H9 (cell line): ENCODE results near the gene NEURL3. TPM values are rescaled to one million over a fixed set of nuclear protein-coding genes. Genes with fewer than 3 reads are reported as not detected.

ENCODE experiments used
- DNase-seq: peaks from one replicate; pipeline ENCODE4 v3.0.0-alpha.2; 2017
- H2AFZ ChIP-seq: one replicate; pipeline ENCODE4 v1.6.1; 2013; ENCODE audit warnings: mild to moderate bottlenecking, low read length, control low read depth, moderate library complexity
- H2AK5ac ChIP-seq: 2 replicates; pipeline ENCODE4 v1.6.1; 2013; ENCODE audit warnings: low read length, control low read depth, mixed read lengths; ENCODE audit not compliant: insufficient read length
- H2BK120ac ChIP-seq: one replicate; pipeline ENCODE4 v1.6.1; 2013; ENCODE audit warnings: low read depth, mild to moderate bottlenecking, low read length, control low read depth, inconsistent platforms; ENCODE audit not compliant: poor library complexity, severe bottlenecking
- H2BK12ac ChIP-seq: 2 replicates; pipeline ENCODE4 v1.6.1; 2013; ENCODE audit warnings: low read length, control low read depth, mixed read lengths, low read depth; ENCODE audit not compliant: insufficient read length
- H2BK15ac ChIP-seq: 2 replicates; pipeline ENCODE4 v1.6.1; 2013; ENCODE audit warnings: low read depth, low read length, control low read depth
- H2BK20ac ChIP-seq: one replicate; pipeline ENCODE4 v1.6.1; 2013; ENCODE audit warnings: low read depth, mild to moderate bottlenecking, low read length, control low read depth, inconsistent platforms; ENCODE audit not compliant: poor library complexity, severe bottlenecking
- H2BK5ac ChIP-seq: 2 replicates; pipeline ENCODE4 v1.6.1; 2013; ENCODE audit warnings: low read length, control low read depth, mixed read lengths; ENCODE audit not compliant: insufficient read length
- H3K14ac ChIP-seq: 2 replicates; pipeline ENCODE4 v1.6.1; 2013; ENCODE audit warnings: low read length, control low read depth; ENCODE audit not compliant: insufficient read depth
- H3K18ac ChIP-seq: 2 replicates; pipeline ENCODE4 v1.6.1; 2013; ENCODE audit warnings: low read depth, mild to moderate bottlenecking, mixed read lengths, low read length, control low read depth; ENCODE audit not compliant: insufficient read length
- H3K23ac ChIP-seq: 2 replicates; pipeline ENCODE4 v1.6.1; 2013; ENCODE audit warnings: low read length, control low read depth, mixed read lengths, low read depth; ENCODE audit not compliant: insufficient read length
- H3K23me2 ChIP-seq: 2 replicates; pipeline ENCODE4 v1.6.1; 2013; ENCODE audit warnings: low read depth, mild to moderate bottlenecking, mixed read lengths, low read length, control low read depth; ENCODE audit not compliant: insufficient read length, poor library complexity, severe bottlenecking
- H3K27ac ChIP-seq: 2 replicates; pipeline ENCODE4 v1.5.1; 2013; ENCODE audit warnings: low read length, control low read depth, mixed read lengths, low read depth; ENCODE audit not compliant: insufficient read length
- H3K27me3 ChIP-seq: 2 replicates; pipeline ENCODE4 v1.6.1; 2013; ENCODE audit warnings: low read length, control low read depth, inconsistent platforms; ENCODE audit not compliant: insufficient read depth
- H3K4ac ChIP-seq: 2 replicates; pipeline ENCODE4 v1.6.1; 2013; ENCODE audit warnings: low read depth, mild to moderate bottlenecking, control low read depth, inconsistent platforms, low read length, moderate library complexity
- H3K4me1 ChIP-seq: 2 replicates; pipeline ENCODE4 v1.6.1; 2013; ENCODE audit warnings: low read length, control low read depth, inconsistent platforms; ENCODE audit not compliant: insufficient read depth
- H3K4me2 ChIP-seq: 2 replicates; pipeline ENCODE4 v1.6.1; 2013; ENCODE audit warnings: low read length, control low read depth, mixed read lengths; ENCODE audit not compliant: insufficient read length, insufficient read depth
- H3K56ac ChIP-seq: 2 replicates; pipeline ENCODE4 v1.6.1; 2013; ENCODE audit warnings: low read depth, mild to moderate bottlenecking, mixed read lengths, low read length, control low read depth; ENCODE audit not compliant: insufficient read length
- H3K79me1 ChIP-seq: 2 replicates; pipeline ENCODE4 v1.6.1; 2013; ENCODE audit warnings: low read depth, mild to moderate bottlenecking, moderate library complexity, low read length, control low read depth, inconsistent platforms; ENCODE audit not compliant: insufficient read depth, poor library complexity, severe bottlenecking
- H3K79me2 ChIP-seq: 2 replicates; pipeline ENCODE4 v1.6.1; 2013; ENCODE audit warnings: low read length, control low read depth, inconsistent platforms; ENCODE audit not compliant: insufficient read depth
- H3K9ac ChIP-seq: 2 replicates; pipeline ENCODE4 v1.6.1; 2013; ENCODE audit warnings: low read length, control low read depth, mixed read lengths; ENCODE audit not compliant: insufficient read length; ENCODE audit errors: extremely low read depth
- H3K9me3 ChIP-seq: one replicate; pipeline ENCODE4 v1.6.1; 2013; ENCODE audit warnings: low read depth, low read length, inconsistent platforms; ENCODE audit not compliant: control insufficient read depth
- H3T11ph ChIP-seq: one replicate; pipeline ENCODE4 v1.6.1; 2013; ENCODE audit warnings: mild to moderate bottlenecking, low read length, control low read depth, inconsistent platforms
- H4K20me1 ChIP-seq: one replicate; pipeline ENCODE4 v1.6.1; 2013; ENCODE audit not compliant: control insufficient read depth, insufficient read length, insufficient read depth
- H4K5ac ChIP-seq: 2 replicates; pipeline ENCODE4 v1.6.1; 2013; ENCODE audit warnings: low read depth, mild to moderate bottlenecking, mixed read lengths, low read length, control low read depth; ENCODE audit not compliant: insufficient read length
- H4K8ac ChIP-seq: replicated peaks from 2 replicates; pipeline ENCODE4 v1.6.1; 2013; ENCODE audit warnings: low read length, control low read depth, mixed read lengths, low read depth; ENCODE audit not compliant: insufficient read length
- H4K91ac ChIP-seq: 2 replicates; pipeline ENCODE4 v1.6.1; 2013; ENCODE audit warnings: low read depth, mild to moderate bottlenecking, moderate library complexity, mixed read lengths, low read length, control low read depth; ENCODE audit not compliant: insufficient read length
- H3K27ac Mint-ChIP-seq, 3 experiments: 2 replicates in 2 of 3; 3 replicates in 1 of 3; pipeline ENCODE4 v1.8.0; 2020 to 2021; ENCODE audit warnings: mixed read lengths in 3 of 3, mild to moderate bottlenecking in 1 of 3, moderate library complexity in 1 of 3
- H3K27me3 Mint-ChIP-seq: 2 replicates; pipeline ENCODE4 v1.8.0; 2021; ENCODE audit warnings: low read depth, mild to moderate bottlenecking, moderate library complexity, mixed read lengths
- H3K36me3 Mint-ChIP-seq, 3 experiments: 2 replicates in 2 of 3; 3 replicates in 1 of 3; pipeline ENCODE4 v1.8.0; 2020 to 2021; ENCODE audit warnings: low read depth in 3 of 3, mixed read lengths in 3 of 3; ENCODE audit not compliant: insufficient read depth in 1 of 3
- H3K4me1 Mint-ChIP-seq, 2 experiments: 2 replicates each; pipeline ENCODE4 v1.8.0; 2020; ENCODE audit warnings: mixed read lengths in 2 of 2
- H3K4me3 Mint-ChIP-seq, 2 experiments: 2 replicates in 1 of 2; 3 replicates in 1 of 2; pipeline ENCODE4 v1.8.0; 2020 to 2021; ENCODE audit warnings: mild to moderate bottlenecking in 2 of 2, mixed read lengths in 2 of 2, moderate library complexity in 1 of 2
- H3K9me3 Mint-ChIP-seq, 2 experiments: 2 replicates in 1 of 2; 3 replicates in 1 of 2; pipeline ENCODE4 v1.8.0; 2020; ENCODE audit warnings: mild to moderate bottlenecking in 2 of 2, mixed read lengths in 2 of 2, moderate library complexity in 1 of 2
- WGBS: extraction: QIAGEN DNeasy Blood & Tissue Kit; methylation state at CpG from one replicate; pipeline ENCODE4 v1.1.7; 2013; ENCODE audit warnings: missing lambda C conversion rate, low lambda C conversion rate, mixed read lengths; ENCODE audit not compliant: insufficient read length; ENCODE audit errors: extremely low coverage; 5-methylcytosine and 5-hydroxymethylcytosine counted together
- long read RNA-seq: library from polyadenylated mRNA; unstranded; transcript quantifications from one replicate; pipeline ENCODE4 v2.0.0, GENCODE V29; 2020
- total RNA-seq: library from RNA; stranded (reverse); gene quantifications from 2 replicates; pipeline ENCODE4 v1.2.1, GENCODE V29; 2021
- TF ChIP-seq, protein P1 (sequence below): fragments of 200-600 bp; sonication (generic); conservative IDR thresholded peaks from 3 replicates; pipeline ENCODE4 v1.8.0; 2021; ENCODE audit warnings: antibody characterized with exemption, mild to moderate bottlenecking

The NEURL3 gene, protein sequence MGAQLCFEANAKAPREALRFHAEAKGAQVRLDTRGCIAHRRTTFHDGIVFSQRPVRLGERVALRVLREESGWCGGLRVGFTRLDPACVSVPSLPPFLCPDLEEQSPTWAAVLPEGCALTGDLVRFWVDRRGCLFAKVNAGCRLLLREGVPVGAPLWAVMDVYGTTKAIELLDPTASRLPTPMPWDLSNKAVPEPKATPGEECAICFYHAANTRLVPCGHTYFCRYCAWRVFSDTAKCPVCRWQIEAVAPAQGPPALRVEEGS
- not detected in 2 replicates for total RNA-seq
- long read RNA-seq: 0 reads

DNA sequence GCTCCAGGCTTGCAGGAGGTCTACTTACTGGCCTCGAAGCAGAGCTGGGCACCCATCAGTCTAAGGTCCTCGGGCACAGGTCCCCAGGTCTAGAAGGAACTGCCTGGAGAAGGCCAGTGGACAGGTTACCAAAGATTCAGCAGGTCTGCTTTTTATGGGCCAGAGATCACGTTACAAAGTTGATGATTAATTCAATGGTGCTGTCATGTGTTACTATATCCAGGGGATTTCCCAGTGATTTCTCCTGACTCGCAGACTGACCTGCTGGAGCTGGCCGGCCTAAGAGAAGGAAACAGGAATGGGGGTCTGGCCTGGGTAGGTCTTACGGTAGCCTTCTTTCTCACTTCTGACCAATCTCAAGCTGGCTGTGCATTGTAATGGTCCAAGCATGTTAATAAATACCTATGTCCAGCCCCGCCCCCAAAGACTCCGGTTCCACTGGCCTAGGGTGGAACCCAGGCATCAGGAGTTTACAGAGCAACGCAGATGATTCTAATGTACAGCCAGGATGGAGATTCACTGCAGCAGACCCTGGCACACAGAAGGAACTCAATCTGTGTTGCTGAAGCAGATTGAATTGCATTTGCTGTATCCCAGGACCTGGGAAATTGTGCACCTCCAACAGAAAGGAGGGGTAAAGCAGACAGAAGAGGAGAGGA, at the start of gene NEURL3:
Gene NEURL3 (minus strand): TSS at position 127 of the 659 bp plus-strand sequence. CDS start 71 bp downstream, at position 56.
- Mint-ChIP-seq H3K4me3 (no peak within 1 kb of the TSS), H3K36me3 (no peaks in the 10 kb centered on the region; a peak in 1 of 7 replicates), H3K9me3 (no peaks in the 10 kb centered on the region; a peak in 1 of 5 replicates), H3K27ac (no peak within 1 kb of the TSS), H3K27me3 (peaks cover 25% of the 10 kb centered on the region), H3K4me1 (peaks cover 21 to 30% of the 10 kb centered on the region in 2 experiments)
- H4K20me1 ChIP-seq: no peaks in the 10 kb centered on the region
- no peak within 1 kb of the TSS for H3K56ac ChIP-seq
- no CpG with 5 or more reads among the region's 9 CpGs for WGBS
- H3K14ac ChIP-seq: no peak within 1 kb of the TSS
- no peak within 1 kb of the TSS for H4K5ac ChIP-seq
- no peaks in the 10 kb centered on the region for H3K9me3 ChIP-seq
- H2BK12ac ChIP-seq: no peak within 1 kb of the TSS
- H3K27me3 ChIP-seq: no peaks in the 10 kb centered on the region; the same call in 1 of the 2 replicates
- H3K23me2 ChIP-seq: no peaks in the 10 kb centered on the region
- H2BK5ac ChIP-seq: no peak within 1 kb of the TSS
- no peak within 1 kb of the TSS for H2BK15ac ChIP-seq
- no peak within 1 kb of the TSS for H2BK20ac ChIP-seq
- no peak within 1 kb of the TSS for H2AFZ ChIP-seq
- H4K91ac ChIP-seq: no peak within 1 kb of the TSS
- H3K4me2 ChIP-seq: no peak within 1 kb of the TSS
- TF ChIP-seq, protein P1, sequence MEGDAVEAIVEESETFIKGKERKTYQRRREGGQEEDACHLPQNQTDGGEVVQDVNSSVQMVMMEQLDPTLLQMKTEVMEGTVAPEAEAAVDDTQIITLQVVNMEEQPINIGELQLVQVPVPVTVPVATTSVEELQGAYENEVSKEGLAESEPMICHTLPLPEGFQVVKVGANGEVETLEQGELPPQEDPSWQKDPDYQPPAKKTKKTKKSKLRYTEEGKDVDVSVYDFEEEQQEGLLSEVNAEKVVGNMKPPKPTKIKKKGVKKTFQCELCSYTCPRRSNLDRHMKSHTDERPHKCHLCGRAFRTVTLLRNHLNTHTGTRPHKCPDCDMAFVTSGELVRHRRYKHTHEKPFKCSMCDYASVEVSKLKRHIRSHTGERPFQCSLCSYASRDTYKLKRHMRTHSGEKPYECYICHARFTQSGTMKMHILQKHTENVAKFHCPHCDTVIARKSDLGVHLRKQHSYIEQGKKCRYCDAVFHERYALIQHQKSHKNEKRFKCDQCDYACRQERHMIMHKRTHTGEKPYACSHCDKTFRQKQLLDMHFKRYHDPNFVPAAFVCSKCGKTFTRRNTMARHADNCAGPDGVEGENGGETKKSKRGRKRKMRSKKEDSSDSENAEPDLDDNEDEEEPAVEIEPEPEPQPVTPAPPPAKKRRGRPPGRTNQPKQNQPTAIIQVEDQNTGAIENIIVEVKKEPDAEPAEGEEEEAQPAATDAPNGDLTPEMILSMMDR: no peak
- H3K4me1 ChIP-seq: no peaks in the 10 kb centered on the region
- H3K9ac ChIP-seq: no peak within 1 kb of the TSS
- no peak within 1 kb of the TSS for H3K4ac ChIP-seq
- no peak within 1 kb of the TSS for H3T11ph ChIP-seq
- no peak within 1 kb of the TSS for H4K8ac ChIP-seq
- no peak within 1 kb of the TSS for H3K18ac ChIP-seq
- H3K79me1 ChIP-seq: no peaks in the 10 kb centered on the region
- H2BK120ac ChIP-seq: no peak within 1 kb of the TSS
- H3K23ac ChIP-seq: no peak within 1 kb of the TSS
- H2AK5ac ChIP-seq: no peak within 1 kb of the TSS
- no peak within 1 kb of the TSS for H3K27ac ChIP-seq
- H3K79me2 ChIP-seq: no peaks in the 10 kb centered on the region
- DNase-seq: no peak
